HCT116 (cell line): ENCODE data around the gene PDE4D. TPM values are rescaled to one million over a fixed set of nuclear protein-coding genes. Genes with fewer than 3 reads are reported as not detected.

Experiments
- ATAC-seq: fragments of 200-7000 bp; cut with Tn5 transposase; 2 replicates; pipeline ENCODE4 v1.9.1; 2020; ENCODE audit warnings: mild to moderate bottlenecking, moderate library complexity
- BruUV-seq: library from RNA; stranded (reverse); fragments of 400-500 nt; replicated peaks from 2 replicates; lab custom pipeline; 2021; lab: Mats Ljungman, UMichigan
- CTCF ChIA-PET: fragments of 300-600 bp; sonication (Branson Sonifier 250); formaldehyde crosslinking; loops from one replicate; lab custom pipeline; 2021; ENCODE audit warnings: antibody characterized with exemption; lab: Charles Lee
- POLR2A ChIA-PET: fragments of 300-600, 350-600 bp; sonication (Branson Sonifier 250); formaldehyde crosslinking; loops from one replicate; lab custom pipeline; 2021; ENCODE audit warnings: antibody characterized with exemption; lab: Charles Lee
- RAD21 ChIA-PET, 2 experiments: fragments of 300-600 bp; sonication (Branson Sonifier 250); formaldehyde crosslinking; loops; one replicate each; lab custom pipeline; 2023; ENCODE audit warnings: low total read pairs in 2 of 2; ENCODE audit not compliant: uncharacterized antibody in 2 of 2, unreplicated experiment in 2 of 2, low non-redundant PET in 1 of 2; lab: Charles Lee
- DNase-seq: peaks from one replicate; pipeline ENCODE4 v3.0.0-alpha.2; 2010; ENCODE audit warnings: low read depth, low spot score
- H2AFZ ChIP-seq: fragments of 200-600 bp; shearing (Covaris generic), sonication (generic); 2 replicates; pipeline ENCODE4 v1.6.1; 2017; ENCODE audit warnings: low read depth, mixed run types, mixed read lengths, antibody characterized with exemption, low read length; ENCODE audit not compliant: poor library complexity, severe bottlenecking
- H3K27ac ChIP-seq: 2 replicates; pipeline ENCODE4 v1.5.1; 2012; ENCODE audit warnings: low read depth, low read length
- H3K27me3 ChIP-seq: fragments of 200-600 bp; sonication (generic); 2 replicates; pipeline ENCODE4 v1.6.1; 2016; ENCODE audit warnings: mixed run types, low read length, mixed read lengths; ENCODE audit not compliant: insufficient read depth
- H3K36me3 ChIP-seq, 2 experiments: fragments of 200-500 bp in 1 of 2; fragments of 200-600 bp in 1 of 2; sonication (Bioruptor generic) in 1 of 2; sonication (generic) in 1 of 2; 2 replicates each; pipeline versions ENCODE4 v1.5.1 to v1.6.1; 2014 to 2016; ENCODE audit warnings: low read length in 2 of 2, inconsistent platforms in 1 of 2, mixed read lengths in 1 of 2, mixed run types in 1 of 2; ENCODE audit not compliant: insufficient read depth in 2 of 2, control insufficient read depth in 1 of 2
- H3K4me1 ChIP-seq, 2 experiments: fragments of 200-600 bp in 1 of 2; sonication (generic) in 1 of 2; 2 replicates each; pipeline versions ENCODE4 v1.5.1 to v1.6.1; 2012 to 2017; ENCODE audit warnings: low read length in 2 of 2, inconsistent platforms in 1 of 2, mild to moderate bottlenecking in 1 of 2, mixed read lengths in 1 of 2, mixed run types in 1 of 2, moderate library complexity in 1 of 2; ENCODE audit not compliant: insufficient read depth in 2 of 2, control insufficient read depth in 1 of 2
- H3K4me2 ChIP-seq: fragments of 200-600 bp; sonication (generic); 2 replicates; pipeline ENCODE4 v1.6.1; 2017; ENCODE audit warnings: mixed run types, low read length, mixed read lengths
- H3K4me3 ChIP-seq, 2 experiments: fragments of 200-600 bp in 1 of 2; sonication (generic) in 1 of 2; replicated peaks in 1 of 2; 2 replicates each; pipeline ENCODE4 v1.5.1; 2011 to 2016; ENCODE audit warnings: low read length in 2 of 2, control low read depth in 1 of 2, low read depth in 1 of 2, mild to moderate bottlenecking in 1 of 2, mixed read lengths in 1 of 2, mixed run types in 1 of 2
- H3K79me2 ChIP-seq: fragments of 200-600 bp; sonication (generic); 2 replicates; pipeline ENCODE4 v1.6.1; 2017; ENCODE audit warnings: mild to moderate bottlenecking, mixed run types, low read length, moderate library complexity, mixed read lengths; ENCODE audit not compliant: insufficient read depth
- H3K9ac ChIP-seq: fragments of 200-600 bp; sonication (generic); 2 replicates; pipeline ENCODE4 v1.6.1; 2016; ENCODE audit warnings: low read length, mixed read lengths
- H3K9me2 ChIP-seq: fragments of 200-600 bp; sonication (generic), shearing (Covaris generic); 2 replicates; pipeline ENCODE4 v1.6.1; 2017; ENCODE audit warnings: mixed run types, mild to moderate bottlenecking, moderate library complexity; ENCODE audit not compliant: insufficient read depth
- H3K9me3 ChIP-seq, 2 experiments: fragments of 200-500 bp in 1 of 2; fragments of 200-600 bp in 1 of 2; sonication (Bioruptor generic) in 1 of 2; sonication (generic) in 1 of 2; 2 replicates each; pipeline ENCODE4 v1.6.1; 2014 to 2017; ENCODE audit warnings: low read length in 2 of 2, mixed read lengths in 2 of 2, inconsistent platforms in 1 of 2, low read depth in 1 of 2, mild to moderate bottlenecking in 1 of 2, mixed run types in 1 of 2, moderate library complexity in 1 of 2; ENCODE audit not compliant: control insufficient read depth in 1 of 2, insufficient read depth in 1 of 2
- H4K20me1 ChIP-seq: fragments of 200-600 bp; sonication (generic), shearing (Covaris generic); 2 replicates; pipeline ENCODE4 v1.6.1; 2017; ENCODE audit warnings: mixed run types, mild to moderate bottlenecking, moderate library complexity; ENCODE audit not compliant: insufficient read depth
- ATF3 ChIP-seq: IDR thresholded peaks from 2 replicates; pipeline ENCODE4 v1.6.1; 2012
- EZH2phosphoT487 ChIP-seq: fragments of 200-600 bp; IDR thresholded peaks from 2 replicates; pipeline ENCODE4 v1.6.1; 2018; ENCODE audit warnings: antibody characterized with exemption, borderline replicate concordance
- POLR2A ChIP-seq: IDR thresholded peaks from 2 replicates; pipeline ENCODE4 v1.7.0; 2011; ENCODE audit warnings: borderline replicate concordance; ENCODE audit not compliant: insufficient read depth, insufficient read length; ENCODE audit errors: extremely low read depth
- POLR2AphosphoS5 ChIP-seq: IDR thresholded peaks from 2 replicates; pipeline ENCODE4 v1.6.1; 2011; ENCODE audit warnings: mild to moderate bottlenecking, low read depth, low read length, moderate library complexity
- RAD21 ChIP-seq: IDR thresholded peaks from 2 replicates; pipeline ENCODE4 v1.6.1; 2012; ENCODE audit warnings: low read depth, mild to moderate bottlenecking
- SIN3A ChIP-seq: IDR thresholded peaks from 2 replicates; pipeline ENCODE4 v1.6.1; 2012; ENCODE audit warnings: low read depth
- SP1 ChIP-seq: IDR thresholded peaks from 2 replicates; pipeline ENCODE4 v1.6.1; 2012; ENCODE audit warnings: low read depth
- SRF ChIP-seq: IDR thresholded peaks from 2 replicates; pipeline ENCODE4 v1.6.1; 2012; ENCODE audit warnings: low read depth
- TCF7L2 ChIP-seq: IDR thresholded peaks from 2 replicates; pipeline ENCODE4 v1.7.0; 2011; ENCODE audit warnings: borderline replicate concordance, inconsistent platforms; ENCODE audit not compliant: insufficient read depth, insufficient read length; ENCODE audit errors: extremely low read depth
- intact Hi-C: fragments of 100-400 bp; cut with micrococcal nuclease; formaldehyde crosslinking; loops from 2 replicates; pipeline ENCODE4 v1.10.0; 2022
- total RNA-seq: library from RNA; stranded (reverse); gene quantifications from one replicate; pipeline ENCODE4 v1.2.1, GENCODE V29; 2021; ENCODE audit not compliant: unreplicated experiment
- TF ChIP-seq, protein P1 (sequence below), 3 experiments: fragments of 200-600 bp in 1 of 3; sonication (generic) in 1 of 3; IDR thresholded peaks in 2 of 3; conservative IDR thresholded peaks in 1 of 3; 2 replicates each; pipeline ENCODE4 v1.5.1; 2012 to 2017; ENCODE audit warnings: low read depth in 2 of 3, low read length in 2 of 3, antibody characterized with exemption in 1 of 3, borderline replicate concordance in 1 of 3, control low read depth in 1 of 3, mild to moderate bottlenecking in 1 of 3, mixed read lengths in 1 of 3, mixed run types in 1 of 3, moderate library complexity in 1 of 3; ENCODE audit not compliant: insufficient read depth in 1 of 3
- TF ChIP-seq, protein P2 (sequence below): IDR thresholded peaks from 2 replicates; pipeline ENCODE4 v1.6.1; 2012; ENCODE audit warnings: low read depth
- TF ChIP-seq, protein P3 (sequence below): IDR thresholded peaks from 2 replicates; pipeline ENCODE4 v1.6.1; 2012

Gene PDE4D
- total RNA-seq, 1 experiment from 2014 or later = 1.1 TPM

GRCh38 chr5:59486508-59486907, 407.0 kb downstream of the PDE4D start:
- no peak overlapping the region for H3K4me3 ChIP-seq
- H4K20me1 ChIP-seq = no peaks in the 10 kb centered on the region
- intact Hi-C loops = no loop called here
- no peaks in the 10 kb centered on the region for H3K4me1 ChIP-seq
- H3K4me2 ChIP-seq = no peak overlapping the region
- no peak for DNase-seq
- TF ChIP-seq SRF (no peak), ATF3 (no peak), EZH2phosphoT487 (no peak), POLR2AphosphoS5 (no peak), RAD21 (no peak), POLR2A (no peak), TCF7L2 (no peak), SP1 (no peak), SIN3A (no peak)
- TF ChIP-seq, protein P1, sequence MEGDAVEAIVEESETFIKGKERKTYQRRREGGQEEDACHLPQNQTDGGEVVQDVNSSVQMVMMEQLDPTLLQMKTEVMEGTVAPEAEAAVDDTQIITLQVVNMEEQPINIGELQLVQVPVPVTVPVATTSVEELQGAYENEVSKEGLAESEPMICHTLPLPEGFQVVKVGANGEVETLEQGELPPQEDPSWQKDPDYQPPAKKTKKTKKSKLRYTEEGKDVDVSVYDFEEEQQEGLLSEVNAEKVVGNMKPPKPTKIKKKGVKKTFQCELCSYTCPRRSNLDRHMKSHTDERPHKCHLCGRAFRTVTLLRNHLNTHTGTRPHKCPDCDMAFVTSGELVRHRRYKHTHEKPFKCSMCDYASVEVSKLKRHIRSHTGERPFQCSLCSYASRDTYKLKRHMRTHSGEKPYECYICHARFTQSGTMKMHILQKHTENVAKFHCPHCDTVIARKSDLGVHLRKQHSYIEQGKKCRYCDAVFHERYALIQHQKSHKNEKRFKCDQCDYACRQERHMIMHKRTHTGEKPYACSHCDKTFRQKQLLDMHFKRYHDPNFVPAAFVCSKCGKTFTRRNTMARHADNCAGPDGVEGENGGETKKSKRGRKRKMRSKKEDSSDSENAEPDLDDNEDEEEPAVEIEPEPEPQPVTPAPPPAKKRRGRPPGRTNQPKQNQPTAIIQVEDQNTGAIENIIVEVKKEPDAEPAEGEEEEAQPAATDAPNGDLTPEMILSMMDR (IDR thresholded peaks at IDR 0.05 in 2 of 3, conservative IDR thresholded peaks at IDR 0.05 in 1 of 3; ENCODE audit: borderline replicate concordance in 1 of 3, insufficient read depth in 1 of 3, low read depth in 2 of 3, low read length in 2 of 3) = no peak
- TF ChIP-seq, protein P2, sequence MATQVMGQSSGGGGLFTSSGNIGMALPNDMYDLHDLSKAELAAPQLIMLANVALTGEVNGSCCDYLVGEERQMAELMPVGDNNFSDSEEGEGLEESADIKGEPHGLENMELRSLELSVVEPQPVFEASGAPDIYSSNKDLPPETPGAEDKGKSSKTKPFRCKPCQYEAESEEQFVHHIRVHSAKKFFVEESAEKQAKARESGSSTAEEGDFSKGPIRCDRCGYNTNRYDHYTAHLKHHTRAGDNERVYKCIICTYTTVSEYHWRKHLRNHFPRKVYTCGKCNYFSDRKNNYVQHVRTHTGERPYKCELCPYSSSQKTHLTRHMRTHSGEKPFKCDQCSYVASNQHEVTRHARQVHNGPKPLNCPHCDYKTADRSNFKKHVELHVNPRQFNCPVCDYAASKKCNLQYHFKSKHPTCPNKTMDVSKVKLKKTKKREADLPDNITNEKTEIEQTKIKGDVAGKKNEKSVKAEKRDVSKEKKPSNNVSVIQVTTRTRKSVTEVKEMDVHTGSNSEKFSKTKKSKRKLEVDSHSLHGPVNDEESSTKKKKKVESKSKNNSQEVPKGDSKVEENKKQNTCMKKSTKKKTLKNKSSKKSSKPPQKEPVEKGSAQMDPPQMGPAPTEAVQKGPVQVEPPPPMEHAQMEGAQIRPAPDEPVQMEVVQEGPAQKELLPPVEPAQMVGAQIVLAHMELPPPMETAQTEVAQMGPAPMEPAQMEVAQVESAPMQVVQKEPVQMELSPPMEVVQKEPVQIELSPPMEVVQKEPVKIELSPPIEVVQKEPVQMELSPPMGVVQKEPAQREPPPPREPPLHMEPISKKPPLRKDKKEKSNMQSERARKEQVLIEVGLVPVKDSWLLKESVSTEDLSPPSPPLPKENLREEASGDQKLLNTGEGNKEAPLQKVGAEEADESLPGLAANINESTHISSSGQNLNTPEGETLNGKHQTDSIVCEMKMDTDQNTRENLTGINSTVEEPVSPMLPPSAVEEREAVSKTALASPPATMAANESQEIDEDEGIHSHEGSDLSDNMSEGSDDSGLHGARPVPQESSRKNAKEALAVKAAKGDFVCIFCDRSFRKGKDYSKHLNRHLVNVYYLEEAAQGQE = no peak
- TF ChIP-seq, protein P3, sequence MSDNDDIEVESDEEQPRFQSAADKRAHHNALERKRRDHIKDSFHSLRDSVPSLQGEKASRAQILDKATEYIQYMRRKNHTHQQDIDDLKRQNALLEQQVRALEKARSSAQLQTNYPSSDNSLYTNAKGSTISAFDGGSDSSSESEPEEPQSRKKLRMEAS = no peak
- no TSS peak for BruUV-seq
- no peaks in the 10 kb centered on the region for H3K9me2 ChIP-seq
- no peaks in the 10 kb centered on the region for H3K36me3 ChIP-seq
- ChIA-PET RAD21 (no interaction called here), POLR2A (no interaction called here), CTCF (no interaction called here)
- no peaks in the 10 kb centered on the region for H3K9me3 ChIP-seq
- H3K9ac ChIP-seq = no peak overlapping the region
- H2AFZ ChIP-seq = no peak overlapping the region
- H3K27ac ChIP-seq = no peak overlapping the region
- no peak for ATAC-seq
- H3K27me3 ChIP-seq = peaks cover 14% of the 10 kb centered on the region
- H3K79me2 ChIP-seq = no peaks in the 10 kb centered on the region
